HL-60/S4 (cell line): ENCODE data around the gene SYNE1.
"Not testable (repeated sequence)": the region's sequence is repeated elsewhere in the genome, so short reads cannot be mapped to it uniquely, and the experiment has no call there.

Source experiments
- in situ Hi-C: fragments of 300-500 bp; cut with MboI; formaldehyde crosslinking; loops from 2 replicates; pipeline ENCODE4 v1.14.3; 2022; ENCODE audit warnings: low sequenced_read_pairs

SYNE1 gene

DNA sequence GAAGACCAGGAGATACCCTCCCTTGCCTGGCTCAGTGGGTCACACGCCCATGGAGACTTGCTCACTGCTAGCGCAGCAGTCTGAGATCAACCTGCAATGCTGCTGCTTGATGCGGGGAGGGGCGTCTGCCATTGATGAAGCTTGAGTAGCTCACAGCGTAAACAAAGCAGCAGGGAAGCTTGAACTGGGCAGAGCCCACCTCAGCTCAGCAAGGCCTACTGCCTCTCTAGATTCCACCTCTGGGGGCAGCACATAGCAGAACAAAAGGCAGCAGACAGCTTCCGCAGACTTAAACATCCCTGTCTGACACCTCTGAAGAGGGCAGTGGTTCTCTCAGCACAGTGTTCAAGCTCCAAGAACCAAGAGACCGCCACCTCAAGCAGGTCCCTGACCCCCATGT is 558.4 kb downstream of the SYNE1 start:
- in situ Hi-C loops: no loop called here

DNA sequence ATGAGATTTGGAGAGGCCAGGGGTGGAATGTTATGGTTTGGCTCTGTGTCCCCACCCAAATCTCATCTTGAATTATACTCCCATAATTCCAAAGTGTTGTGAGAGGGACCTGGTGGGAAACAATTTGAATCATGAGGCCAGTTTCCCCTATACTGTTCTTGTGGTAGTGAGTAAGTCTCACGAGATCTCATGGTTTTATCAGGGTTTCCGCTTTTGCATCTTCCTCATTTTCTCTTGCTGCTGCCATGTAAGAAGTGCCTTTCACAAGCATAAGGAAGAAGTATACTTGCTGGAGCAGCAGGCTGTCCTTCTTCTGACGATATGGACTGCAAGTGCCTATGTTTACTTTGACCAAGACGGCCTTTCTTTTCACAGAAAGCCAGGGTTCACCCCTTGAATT is 559.2 kb downstream of the SYNE1 start:
- in situ Hi-C loops: no loop called here

DNA sequence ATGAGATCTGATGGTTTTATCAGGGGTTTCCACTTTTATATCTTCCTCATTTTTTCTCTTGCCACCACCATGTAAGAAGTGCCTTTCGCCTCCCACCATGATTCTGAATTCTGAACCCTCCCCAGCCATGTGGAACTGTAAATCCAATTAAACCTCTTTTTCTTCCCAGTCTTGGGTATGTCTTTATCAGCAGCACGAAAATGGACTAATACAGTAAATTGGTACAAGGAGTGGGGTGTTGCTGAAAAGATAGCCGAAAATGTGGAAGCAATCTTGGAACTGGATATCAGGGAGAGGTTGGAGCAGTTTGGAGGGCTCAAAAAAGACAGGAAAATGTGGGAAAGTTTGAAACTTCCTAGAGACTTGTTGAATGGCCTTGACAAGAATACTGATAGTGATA is 560.9 kb downstream of the SYNE1 start:
- in situ Hi-C loops: not testable (repeated sequence)

DNA sequence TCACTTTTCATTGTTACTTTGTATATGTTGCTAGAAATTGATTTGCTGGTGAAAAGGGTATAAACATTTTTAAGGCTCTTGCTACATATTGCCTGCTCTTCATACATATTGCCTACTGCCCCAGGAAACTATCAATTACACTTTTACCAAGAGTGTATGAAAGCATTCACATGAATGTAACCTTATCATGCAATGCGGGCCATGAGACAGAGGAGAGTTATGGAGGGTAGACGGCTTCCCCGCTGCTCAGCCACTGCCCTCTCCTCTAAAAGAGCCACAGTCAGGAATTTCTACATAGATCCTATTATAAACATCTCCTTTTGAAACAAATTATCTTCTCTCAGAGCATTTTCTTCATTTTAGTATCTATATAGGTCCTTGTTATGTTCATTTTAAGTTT is 565.3 kb downstream of the SYNE1 start:
- in situ Hi-C loops: no loop called here
